ES-I3 (cell line): Measurements from ENCODE around the gene AGPAT3.

Experiments
- H3K36me3 ChIP-seq: 2 replicates; pipeline ENCODE4 v1.6.1; 2013; ENCODE audit warnings: mild to moderate bottlenecking, low read length, control low read depth, moderate library complexity; ENCODE audit not compliant: insufficient read depth
- H3K4me1 ChIP-seq: 2 replicates; pipeline ENCODE4 v1.6.1; 2013; ENCODE audit warnings: mild to moderate bottlenecking, control low read depth, low read length; ENCODE audit not compliant: insufficient read depth
- H3K9ac ChIP-seq: 2 replicates; pipeline ENCODE4 v1.6.1; 2013; ENCODE audit warnings: low read depth, mild to moderate bottlenecking, low read length, moderate library complexity
- H3K9me3 ChIP-seq: 2 replicates; pipeline ENCODE4 v1.6.1; 2013; ENCODE audit warnings: mild to moderate bottlenecking, low read length, moderate library complexity; ENCODE audit not compliant: control insufficient read depth, insufficient read depth

Gene AGPAT3

DNA sequence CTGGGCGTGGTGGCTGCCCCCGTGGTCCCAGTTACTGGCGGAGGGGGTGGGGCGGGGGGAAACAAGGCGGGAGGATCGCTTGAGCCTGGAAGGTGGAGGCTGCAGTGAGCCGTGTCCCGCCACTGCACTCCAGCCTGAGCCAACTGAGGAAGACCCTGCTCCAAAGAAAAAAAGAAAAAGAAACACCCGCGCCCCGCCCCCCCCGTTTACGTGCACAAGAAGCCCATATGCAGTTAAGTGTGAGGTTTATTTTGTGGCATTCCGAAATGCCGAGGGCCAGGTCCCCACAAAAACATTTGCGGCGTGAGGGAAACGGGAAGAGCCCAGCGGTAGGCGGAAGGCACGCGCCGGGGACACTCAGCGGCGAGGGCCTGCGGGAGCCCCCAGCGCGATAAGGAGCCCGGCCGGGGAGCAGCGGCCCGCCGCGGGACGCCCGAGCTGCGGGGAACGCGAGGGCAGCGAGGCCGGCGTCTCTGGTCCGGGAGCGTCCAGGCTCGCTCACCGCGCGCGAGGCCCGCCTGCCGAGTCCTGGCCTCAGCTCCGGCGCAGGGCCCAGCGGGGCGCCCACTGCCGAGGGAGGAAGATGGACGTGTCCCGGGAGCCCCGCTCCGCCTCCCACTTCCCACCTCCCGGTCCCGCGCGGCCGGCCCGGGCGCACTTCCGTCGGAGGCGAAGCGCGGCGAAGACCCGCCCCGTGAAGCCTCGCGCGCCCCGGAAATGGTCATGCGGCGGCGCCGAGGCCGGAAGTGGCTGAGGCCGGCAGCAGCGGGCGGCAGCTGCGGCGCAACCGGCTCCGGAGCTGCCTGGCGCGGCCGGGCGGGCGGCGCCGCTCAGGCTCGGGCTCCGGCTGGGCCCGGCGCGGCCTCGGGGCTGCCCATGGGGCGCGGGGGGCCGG is 146.8 kb downstream of the AGPAT3 start, which contains the start of gene TRAPPC10:
Gene TRAPPC10, plus strand, starts transcription at position 731 of the 895 bp plus-strand sequence. CDS start 185 bp downstream, outside the sequence.
- H3K4me1 ChIP-seq, result peaks cover 14% of the 10 kb centered on the region
- H3K9me3 ChIP-seq, result no peaks in the 10 kb centered on the region
- no peaks in the 10 kb centered on the region for H3K36me3 ChIP-seq
- H3K9ac ChIP-seq, result peak within 1 kb of the TSS; percentile 96

- Histone ChIP-seq H3K4me1 (peaks cover 14% of the 10 kb centered on the region), H3K9me3 (no peaks in the 10 kb centered on the region), H3K9ac (peak overlapping the region; percentile 96), H3K36me3 (no peaks in the 10 kb centered on the region)
Measured at GRCh38 chr21:44012474-44013379, 147.7 kb downstream of the AGPAT3 start.

GRCh38 chr21:44013380-44014088 is 148.5 kb downstream of the AGPAT3 start:
- Histone ChIP-seq H3K36me3 (no peaks in the 10 kb centered on the region), H3K9ac (peak overlapping the region; percentile 96), H3K9me3 (no peaks in the 10 kb centered on the region), H3K4me1 (peaks cover 14% of the 10 kb centered on the region)

GRCh38 chr21:44017601-44018000 is 152.6 kb downstream of the AGPAT3 start:
- no peaks in the 10 kb centered on the region for H3K9me3 ChIP-seq
- no peak overlapping the region for H3K9ac ChIP-seq
- peaks cover 7% of the 10 kb centered on the region; the same call in 1 of the 2 replicates for H3K4me1 ChIP-seq
- no peaks in the 10 kb centered on the region for H3K36me3 ChIP-seq

- Histone ChIP-seq H3K4me1 (peaks cover 7% of the 10 kb centered on the region; the same call in 1 of the 2 replicates), H3K9me3 (no peaks in the 10 kb centered on the region), H3K9ac (no peak overlapping the region), H3K36me3 (no peaks in the 10 kb centered on the region)
Measured at GRCh38 chr21:44018127-44018526, 153.1 kb downstream of the AGPAT3 start.

DNA sequence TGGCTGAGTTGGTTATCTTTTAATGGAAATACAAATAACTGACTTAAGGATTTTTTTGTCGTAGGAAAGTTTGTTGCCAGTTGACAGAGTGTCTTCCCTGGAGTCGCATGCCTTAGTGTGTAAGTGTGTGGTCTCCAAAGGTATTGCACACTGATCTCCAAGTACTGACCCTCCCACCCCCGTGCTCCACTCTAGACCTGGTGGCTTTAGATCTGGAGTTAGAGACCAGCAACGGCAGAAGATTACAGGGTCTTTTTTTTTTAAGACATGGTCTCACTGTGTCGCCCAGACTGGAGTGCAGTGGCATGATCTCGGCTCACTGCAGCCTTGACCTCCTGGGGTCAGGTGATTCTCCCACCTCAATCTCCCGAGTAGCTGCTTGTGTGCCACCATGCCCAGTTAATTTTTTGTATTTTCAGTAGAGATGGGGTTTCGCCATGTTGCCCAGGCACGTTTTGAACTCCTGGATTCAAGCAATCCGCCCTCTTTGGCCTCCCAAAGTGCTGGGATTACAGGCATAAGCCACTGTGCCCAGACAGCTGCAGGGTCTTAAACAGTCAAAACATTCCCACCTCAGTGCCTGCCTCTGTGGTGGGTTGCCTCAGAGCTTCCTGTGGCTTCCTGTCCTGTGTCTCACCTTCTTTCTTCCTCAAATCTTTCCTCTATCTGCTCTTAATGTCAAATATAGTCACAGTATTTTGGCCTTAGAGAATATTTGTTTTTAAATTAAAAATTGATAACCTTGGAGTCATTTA is 154.0 kb downstream of the AGPAT3 start:
- H3K9ac ChIP-seq, result no peak overlapping the region
- no peaks in the 10 kb centered on the region for H3K9me3 ChIP-seq
- H3K4me1 ChIP-seq, result 0 out of 2 replicates have a peak, but pooled peaks cover 2% of the 10 kb centered on the region
- no peaks in the 10 kb centered on the region for H3K36me3 ChIP-seq

DNA sequence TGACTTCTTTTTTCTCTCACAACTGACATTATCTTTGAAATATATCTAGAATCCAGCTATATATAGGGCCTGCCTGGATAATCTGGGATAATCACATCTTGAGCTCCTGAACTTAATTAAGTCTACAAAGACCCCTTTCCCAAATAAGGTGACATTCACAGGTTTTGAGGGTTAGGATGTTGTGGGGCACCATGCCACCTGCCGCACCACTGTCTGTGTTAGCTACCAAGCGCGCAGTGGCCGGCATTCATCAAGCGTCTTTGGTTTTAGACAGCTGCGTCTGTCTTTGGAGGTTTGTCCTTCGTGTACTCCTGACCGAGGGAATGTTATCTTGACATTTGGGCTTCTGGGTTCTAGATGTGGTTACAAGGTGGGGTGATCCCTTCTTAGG is 154.5 kb downstream of the AGPAT3 start:
- Histone ChIP-seq H3K9me3 (no peaks in the 10 kb centered on the region), H3K4me1 (0 out of 2 replicates have a peak, but pooled peaks cover 2% of the 10 kb centered on the region), H3K9ac (no peak overlapping the region), H3K36me3 (no peaks in the 10 kb centered on the region)

GRCh38 chr21:44020551-44020950 is 155.5 kb downstream of the AGPAT3 start:
- Histone ChIP-seq H3K9ac (no peak overlapping the region), H3K9me3 (no peaks in the 10 kb centered on the region), H3K36me3 (no peaks in the 10 kb centered on the region), H3K4me1 (peaks cover 12% of the 10 kb centered on the region)

- H3K9me3 ChIP-seq, result no peaks in the 10 kb centered on the region
- no peak overlapping the region for H3K9ac ChIP-seq
- no peaks in the 10 kb centered on the region for H3K36me3 ChIP-seq
- H3K4me1 ChIP-seq, result peaks cover 17% of the 10 kb centered on the region
Measured at GRCh38 chr21:44021064-44021463, 156.0 kb downstream of the AGPAT3 start.

DNA sequence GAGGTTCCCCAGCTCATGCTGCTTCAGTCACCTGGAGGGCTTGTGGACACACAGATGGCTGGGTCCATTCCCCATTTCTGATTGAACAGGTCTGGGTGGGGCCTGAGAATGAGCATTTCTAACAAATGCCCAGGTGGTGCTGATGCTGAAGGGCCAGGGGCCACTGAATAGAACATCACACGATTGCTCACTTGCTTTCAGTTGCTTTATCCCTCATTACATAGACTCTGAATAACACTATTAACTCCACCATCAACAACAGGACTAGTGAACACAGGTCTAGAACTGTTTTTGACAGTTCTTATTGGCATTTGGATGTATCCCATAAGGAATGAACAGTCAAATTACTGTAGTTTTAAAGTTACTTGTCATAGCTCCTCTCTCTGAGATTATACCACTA is 159.2 kb downstream of the AGPAT3 start:
- H3K36me3 ChIP-seq, result no peaks in the 10 kb centered on the region
- H3K4me1 ChIP-seq, result peaks cover 21% of the 10 kb centered on the region
- no peak overlapping the region for H3K9ac ChIP-seq
- no peaks in the 10 kb centered on the region for H3K9me3 ChIP-seq

GRCh38 chr21:44024887-44025353 is 159.9 kb downstream of the AGPAT3 start:
- no peak overlapping the region for H3K9ac ChIP-seq
- H3K9me3 ChIP-seq, result no peaks in the 10 kb centered on the region
- peaks cover 21% of the 10 kb centered on the region for H3K4me1 ChIP-seq
- no peaks in the 10 kb centered on the region for H3K36me3 ChIP-seq

DNA sequence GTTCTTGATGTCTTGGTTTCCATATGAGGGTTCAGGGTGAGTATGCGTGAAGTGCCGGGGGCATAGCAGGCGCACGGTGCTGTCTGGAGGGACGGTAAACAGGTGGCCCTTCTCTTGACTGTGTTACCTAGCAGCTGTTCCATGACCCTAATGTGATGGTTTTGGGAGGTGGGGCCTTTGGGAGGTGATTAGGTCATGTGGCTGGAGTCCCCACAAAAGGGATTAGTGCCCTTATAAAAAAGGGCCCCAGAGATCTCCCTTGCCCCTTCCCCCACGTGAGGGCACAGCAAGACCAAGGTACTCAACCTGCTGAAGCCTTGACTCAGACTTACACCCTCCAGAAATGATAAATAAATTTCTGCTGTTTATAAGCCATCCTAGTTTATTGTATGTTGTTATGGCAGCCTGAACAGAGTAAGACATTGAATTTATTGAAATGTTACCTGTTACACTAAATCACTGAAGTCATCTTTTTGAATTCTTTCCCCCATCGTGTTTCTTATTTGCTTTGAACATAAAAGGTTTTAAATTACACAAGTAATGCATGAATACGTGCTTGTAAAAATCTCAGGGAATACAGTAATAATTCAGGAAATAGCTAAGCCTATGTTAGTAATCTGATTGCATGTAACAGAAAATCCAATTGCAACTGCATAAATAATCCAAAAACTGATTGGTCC is 162.7 kb downstream of the AGPAT3 start:
- Histone ChIP-seq H3K9ac (no peak overlapping the region), H3K9me3 (no peaks in the 10 kb centered on the region)

GRCh38 chr21:44028287-44028659 is 163.2 kb downstream of the AGPAT3 start:
- Histone ChIP-seq H3K9me3 (no peaks in the 10 kb centered on the region), H3K4me1 (peaks cover 18% of the 10 kb centered on the region), H3K9ac (no peak overlapping the region), H3K36me3 (no peaks in the 10 kb centered on the region)

More for the DNA sequence above, 162.7 kb downstream of the AGPAT3 start:
- Histone ChIP-seq H3K36me3 (no peaks in the 10 kb centered on the region), H3K4me1 (peaks cover 18% of the 10 kb centered on the region)
